ENCODE measurements around the gene KRT4. TPM values are rescaled to one million over a fixed set of nuclear protein-coding genes. Genes with fewer than 3 reads are reported as not detected.
"Not testable (repeated sequence)": the region's sequence is repeated elsewhere in the genome, so short reads cannot be mapped to it uniquely, and the experiment has no call there.

KRT4 gene
- total RNA-seq, 1 donor from 2014 or later, result not detected

- no peaks in the 10 kb centered on the region for H3K27me3 ChIP-seq
- H3K36me3 ChIP-seq, result no peaks in the 10 kb centered on the region
- H3K4me1 ChIP-seq, result no peaks in the 10 kb centered on the region
- H3K9me3 ChIP-seq, result no peaks in the 10 kb centered on the region
- H3K27ac ChIP-seq, result no peak overlapping the region
- no peak overlapping the region for H3K4me3 ChIP-seq
- no peak for DNase-seq (ENCODE audit: low spot score in 2 of 2)
- no peak for TF ChIP-seq CTCF (IDR thresholded peaks at IDR 0.05)
- intact Hi-C loops (cut with DNase I), result no loop called here
Observed at GRCh38 chr12:52856787-52857186, 42.9 kb upstream of the KRT4 start.

- H3K4me1 ChIP-seq; H3K27me3 ChIP-seq; H3K9me3 ChIP-seq; intact Hi-C loops (cut with DNase I); DNase-seq (ENCODE audit: low spot score in 2 of 2); H3K27ac ChIP-seq; H3K36me3 ChIP-seq; H3K4me3 ChIP-seq: not testable (repeated sequence)
Observed at GRCh38 chr12:52856077-52856476, 42.2 kb upstream of the KRT4 start.

- intact Hi-C loops (cut with DNase I), result no loop called here
- DNase-seq (ENCODE audit: low spot score in 2 of 2), result no peak
- H3K4me1 ChIP-seq, result no peaks in the 10 kb centered on the region
- H3K4me3 ChIP-seq, result no peak overlapping the region
- no peaks in the 10 kb centered on the region for H3K36me3 ChIP-seq
- H3K27me3 ChIP-seq, result no peaks in the 10 kb centered on the region
- TF ChIP-seq CTCF (IDR thresholded peaks at IDR 0.05), result no peak
- no peaks in the 10 kb centered on the region for H3K9me3 ChIP-seq
- no peak overlapping the region for H3K27ac ChIP-seq
Observed at GRCh38 chr12:52851787-52852186, 37.9 kb upstream of the KRT4 start.

GRCh38 chr12:52850681-52851080, 36.8 kb upstream of the KRT4 start:
- no peak for DNase-seq (ENCODE audit: low spot score in 2 of 2)

GRCh38 chr12:52849511-52849910, 35.6 kb upstream of the KRT4 start:
- TF ChIP-seq CTCF (IDR thresholded peaks at IDR 0.05), result no peak
- no peaks in the 10 kb centered on the region for H3K27me3 ChIP-seq
- H3K4me1 ChIP-seq, result no peaks in the 10 kb centered on the region
- H3K36me3 ChIP-seq, result no peaks in the 10 kb centered on the region
- H3K27ac ChIP-seq, result no peak overlapping the region
- H3K4me3 ChIP-seq, result no peak overlapping the region
- intact Hi-C loops (cut with DNase I), result no loop called here
- no peaks in the 10 kb centered on the region for H3K9me3 ChIP-seq
- DNase-seq (ENCODE audit: low spot score in 2 of 2), result no peak

More at GRCh38 chr12:52850681-52851080, 36.8 kb upstream of the KRT4 start:
- Histone ChIP-seq H3K9me3 (no peaks in the 10 kb centered on the region), H3K4me3 (no peak overlapping the region), H3K36me3 (no peaks in the 10 kb centered on the region), H3K4me1 (no peaks in the 10 kb centered on the region), H3K27ac (no peak overlapping the region), H3K27me3 (no peaks in the 10 kb centered on the region)
- no peak for TF ChIP-seq CTCF (IDR thresholded peaks at IDR 0.05)
- intact Hi-C loops (cut with DNase I), result no loop called here

- no peak for DNase-seq (ENCODE audit: low spot score in 2 of 2)
- Histone ChIP-seq H3K36me3 (no peaks in the 10 kb centered on the region), H3K27ac (no peak within 1 kb of the TSS), H3K4me1 (no peaks in the 10 kb centered on the region), H3K9me3 (no peaks in the 10 kb centered on the region), H3K27me3 (no peaks in the 10 kb centered on the region), H3K4me3 (no peak within 1 kb of the TSS)
- intact Hi-C loops (cut with DNase I), result no loop called here
- TF ChIP-seq CTCF (IDR thresholded peaks at IDR 0.05), result no peak
Observed at GRCh38 chr12:52848661-52849255, 34.8 kb upstream of the KRT4 start, which contains the start of gene KRT78. Gene KRT78 (minus strand): TSS chr12:52848994. CDS start chr12:52848930, 64 bp downstream.
